Smooth muscle cell (in vitro differentiated cells): Measurements from ENCODE around the gene C5orf24. TPM values are rescaled to one million over a fixed set of nuclear protein-coding genes. Genes with fewer than 3 reads are reported as not detected.

ENCODE experiments used
- DNase-seq: peaks from one replicate; lab custom pipeline; 2025; ENCODE audit not compliant: unreplicated experiment; lab: John Stamatoyannopoulos, UW
- H2AFZ ChIP-seq: fragments of 200-600 bp; sonication (generic); 2 replicates; pipeline ENCODE4 v1.6.0; 2016; ENCODE audit warnings: antibody characterized with exemption, low read depth, mild to moderate bottlenecking
- H3F3A ChIP-seq: fragments of 200-600 bp; sonication (generic); 2 replicates; pipeline ENCODE4 v1.6.0; 2017; ENCODE audit warnings: antibody characterized with exemption, low read depth
- H3K27ac ChIP-seq: fragments of 200-600 bp; sonication (generic); 2 replicates; pipeline ENCODE4 v1.5.1; 2016; ENCODE audit warnings: low read depth, mild to moderate bottlenecking
- H3K27me3 ChIP-seq: fragments of 200-600 bp; sonication (generic); 2 replicates; pipeline ENCODE4 v1.6.1; 2016; ENCODE audit warnings: low read depth, mild to moderate bottlenecking
- H3K36me3 ChIP-seq: fragments of 200-600 bp; sonication (generic); 2 replicates; pipeline ENCODE4 v1.5.1; 2016; ENCODE audit warnings: low read depth
- H3K4me1 ChIP-seq: fragments of 200-600 bp; sonication (generic); 2 replicates; pipeline ENCODE4 v1.5.1; 2016; ENCODE audit warnings: low read depth
- H3K4me2 ChIP-seq: fragments of 200-600 bp; sonication (generic); 2 replicates; pipeline ENCODE4 v1.6.0; 2016; ENCODE audit warnings: mild to moderate bottlenecking
- H3K4me3 ChIP-seq: fragments of 200-600 bp; sonication (generic); 2 replicates; pipeline ENCODE4 v1.5.1; 2016; ENCODE audit warnings: mild to moderate bottlenecking
- H3K79me2 ChIP-seq: fragments of 200-600 bp; sonication (generic); 2 replicates; pipeline ENCODE4 v1.6.0; 2016; ENCODE audit warnings: low read depth, mild to moderate bottlenecking
- H3K9ac ChIP-seq: fragments of 200-600 bp; sonication (generic); 2 replicates; pipeline ENCODE4 v1.6.0; 2016; ENCODE audit warnings: low read depth
- H3K9me3 ChIP-seq: fragments of 200-600 bp; sonication (generic); replicated peaks from 2 replicates; pipeline ENCODE4 v1.5.1; 2016; ENCODE audit warnings: low read depth
- H4K20me1 ChIP-seq: fragments of 200-600 bp; sonication (generic); 2 replicates; pipeline ENCODE4 v1.6.0; 2016; ENCODE audit warnings: low read depth
- CTCF ChIP-seq: fragments of 200-600 bp; sonication (generic); IDR thresholded peaks from 2 replicates; pipeline ENCODE4 v1.5.1; 2017; ENCODE audit warnings: borderline replicate concordance, mild to moderate bottlenecking, antibody characterized with exemption; ENCODE audit not compliant: insufficient read depth, poor library complexity, severe bottlenecking
- WGBS: methylation state at CpG from one replicate; pipeline ENCODE4 v1.1.7; 2016; ENCODE audit warnings: low lambda C conversion rate; 5-methylcytosine and 5-hydroxymethylcytosine counted together
- polyA plus RNA-seq: library from polyadenylated mRNA; unstranded; fragments of >200 nt; fragmentation: Nextera tagmentation; extraction: Ambion mirVana; gene quantifications from 2 replicates; pipeline ENCODE4 v1.2.1, GENCODE V29; 2016
- total RNA-seq: library from RNA; depleted of rRNA; stranded (reverse); fragments of >200 nt; gene quantifications from 2 replicates; pipeline ENCODE4 v1.2.3, GENCODE V29; 2014

C5orf24 gene
- total and polyA plus RNA-seq, 2 experiments from 2014 or later = 34.3 to 88.3 TPM

DNA sequence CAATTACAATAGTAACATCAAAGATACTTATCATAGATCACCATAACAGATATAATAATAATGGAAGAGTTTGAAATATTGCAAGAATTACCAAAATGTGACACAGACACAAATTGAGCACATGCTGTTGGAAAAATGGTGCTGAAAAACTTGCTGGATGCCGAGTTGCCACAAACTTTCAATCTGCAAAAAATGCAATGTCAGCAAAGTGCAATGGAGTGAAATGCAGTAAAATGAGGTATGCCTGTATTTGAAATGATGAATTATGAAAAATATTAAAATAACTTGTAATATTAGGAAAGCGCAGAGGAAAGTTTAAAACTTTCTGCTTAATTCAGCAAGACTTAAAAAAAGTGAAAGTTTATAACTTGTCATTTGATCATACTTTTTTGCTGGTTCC is 47.2 kb downstream of the C5orf24 start:
- no peak overlapping the region for H3K27ac ChIP-seq
- H3K9ac ChIP-seq = no peak overlapping the region
- WGBS = 94% methylated on average over 2 of the region's 2 CpGs
- H3K4me1 ChIP-seq = no peaks in the 10 kb centered on the region
- no peaks in the 10 kb centered on the region for H3K27me3 ChIP-seq
- H3K4me2 ChIP-seq = no peak overlapping the region
- H3K4me3 ChIP-seq = no peak overlapping the region
- no peak overlapping the region for H2AFZ ChIP-seq
- no peaks in the 10 kb centered on the region for H3K36me3 ChIP-seq
- H3K9me3 ChIP-seq = no peaks in the 10 kb centered on the region
- no peak for TF ChIP-seq CTCF
- no peak for DNase-seq
- peaks cover 19% of the 10 kb centered on the region for H4K20me1 ChIP-seq
- peaks cover 25% of the 10 kb centered on the region for H3K79me2 ChIP-seq
- H3F3A ChIP-seq = no peaks in the 10 kb centered on the region

- Histone ChIP-seq H3K4me3 (no peak overlapping the region), H3K27ac (no peak overlapping the region), H3K4me2 (no peak overlapping the region), H3K27me3 (no peaks in the 10 kb centered on the region), H3F3A (no peaks in the 10 kb centered on the region), H3K79me2 (peaks cover 16% of the 10 kb centered on the region), H2AFZ (no peak overlapping the region), H4K20me1 (peaks cover 17% of the 10 kb centered on the region), H3K9ac (no peak overlapping the region), H3K9me3 (no peaks in the 10 kb centered on the region), H3K36me3 (no peaks in the 10 kb centered on the region), H3K4me1 (no peaks in the 10 kb centered on the region)
- DNase-seq = no peak
- WGBS = 95% methylated on average over 7 of the region's 7 CpGs
- TF ChIP-seq CTCF = no peak
Measured at GRCh38 chr5:134893748-134894505, 48.2 kb downstream of the C5orf24 start.

- Histone ChIP-seq H3K27ac (no peak overlapping the region), H3K4me2 (no peak overlapping the region), H3K9ac (no peak overlapping the region), H3K4me1 (no peaks in the 10 kb centered on the region), H2AFZ (no peak overlapping the region), H3K36me3 (no peaks in the 10 kb centered on the region), H3K9me3 (no peaks in the 10 kb centered on the region), H4K20me1 (no peaks in the 10 kb centered on the region), H3K27me3 (no peaks in the 10 kb centered on the region), H3K79me2 (peaks cover 13% of the 10 kb centered on the region), H3F3A (peaks cover 5% of the 10 kb centered on the region), H3K4me3 (no peak overlapping the region)
- WGBS = 75% methylated on average over 10 of the region's 10 CpGs
- TF ChIP-seq CTCF = no peak
- DNase-seq = no peak
Measured at GRCh38 chr5:134902071-134902801, 56.5 kb downstream of the C5orf24 start.
